HT-29 (cell line): ENCODE results near the gene PDE6D. TPM values are rescaled to one million over a fixed set of nuclear protein-coding genes. Genes with fewer than 3 reads are reported as not detected.
"Not testable (repeated sequence)": the region's sequence is repeated elsewhere in the genome, so short reads cannot be mapped to it uniquely, and the experiment has no call there.

Experiments used
- DNase-seq: peaks from one replicate; pipeline ENCODE4 v3.0.0-alpha.2; 2015; ENCODE audit warnings: low spot score
- total RNA-seq: library from RNA; depleted of rRNA; stranded (reverse); fragments of >200 nt; shearing (Covaris generic); gene quantifications from 2 replicates; pipeline ENCODE4 v1.2.3, GENCODE V29; 2014

The PDE6D gene
- total RNA-seq, 1 experiment from 2014 or later, result 8.2 TPM

DNA sequence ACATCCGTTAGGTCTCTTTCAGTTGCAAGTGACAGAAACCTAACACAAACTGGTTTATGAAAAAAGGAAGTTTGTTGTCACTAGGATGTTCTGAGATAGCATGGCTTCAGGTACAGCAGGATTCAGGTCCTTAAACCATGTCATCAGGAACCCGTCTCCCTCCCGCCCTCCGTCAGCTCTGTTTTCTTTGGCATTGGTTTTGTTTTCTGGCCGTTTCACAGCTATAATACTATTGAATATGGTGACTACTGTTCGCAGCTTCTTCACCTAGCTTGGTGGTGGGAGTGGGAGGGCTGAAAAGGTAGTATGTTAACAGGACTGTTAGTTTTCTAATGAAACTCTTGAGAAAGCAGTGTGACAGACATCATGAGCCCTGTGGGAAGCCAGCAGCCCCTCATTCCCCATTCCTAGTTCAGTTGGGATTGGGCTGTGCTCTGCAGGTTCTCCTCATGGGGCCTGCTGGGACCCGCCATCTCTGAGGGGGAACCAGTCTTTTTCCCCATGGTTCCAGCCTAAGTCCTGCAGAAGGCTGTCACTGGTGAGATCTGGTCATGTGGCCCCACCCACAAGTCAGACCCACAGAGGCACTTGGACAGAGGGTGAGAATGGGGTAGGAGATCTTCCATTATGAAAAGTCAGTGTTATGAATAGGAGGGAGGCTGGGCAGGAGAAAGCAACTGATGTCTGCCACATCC is 60.6 kb downstream of the PDE6D start:
- no peak for DNase-seq

DNA sequence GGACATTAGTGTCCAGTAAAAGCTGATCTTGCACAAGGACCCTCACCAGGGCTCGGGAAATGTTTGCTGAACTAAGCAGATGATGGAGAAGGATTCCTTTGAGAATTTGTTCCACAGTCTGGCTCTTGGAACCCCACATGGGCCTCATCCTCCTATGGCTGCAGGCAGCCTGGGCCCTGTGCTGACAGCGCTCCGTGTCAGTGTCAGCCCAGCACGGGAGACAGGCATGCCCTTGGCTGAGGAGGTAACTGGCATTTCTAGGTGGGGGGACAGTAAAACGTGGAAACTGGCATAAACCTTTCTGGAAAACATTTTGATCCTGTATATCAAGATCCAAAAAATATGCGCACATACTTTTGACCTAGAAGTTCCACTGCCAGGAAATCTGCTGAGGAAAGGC is 62.3 kb downstream of the PDE6D start:
- DNase-seq, result no peak

DNA sequence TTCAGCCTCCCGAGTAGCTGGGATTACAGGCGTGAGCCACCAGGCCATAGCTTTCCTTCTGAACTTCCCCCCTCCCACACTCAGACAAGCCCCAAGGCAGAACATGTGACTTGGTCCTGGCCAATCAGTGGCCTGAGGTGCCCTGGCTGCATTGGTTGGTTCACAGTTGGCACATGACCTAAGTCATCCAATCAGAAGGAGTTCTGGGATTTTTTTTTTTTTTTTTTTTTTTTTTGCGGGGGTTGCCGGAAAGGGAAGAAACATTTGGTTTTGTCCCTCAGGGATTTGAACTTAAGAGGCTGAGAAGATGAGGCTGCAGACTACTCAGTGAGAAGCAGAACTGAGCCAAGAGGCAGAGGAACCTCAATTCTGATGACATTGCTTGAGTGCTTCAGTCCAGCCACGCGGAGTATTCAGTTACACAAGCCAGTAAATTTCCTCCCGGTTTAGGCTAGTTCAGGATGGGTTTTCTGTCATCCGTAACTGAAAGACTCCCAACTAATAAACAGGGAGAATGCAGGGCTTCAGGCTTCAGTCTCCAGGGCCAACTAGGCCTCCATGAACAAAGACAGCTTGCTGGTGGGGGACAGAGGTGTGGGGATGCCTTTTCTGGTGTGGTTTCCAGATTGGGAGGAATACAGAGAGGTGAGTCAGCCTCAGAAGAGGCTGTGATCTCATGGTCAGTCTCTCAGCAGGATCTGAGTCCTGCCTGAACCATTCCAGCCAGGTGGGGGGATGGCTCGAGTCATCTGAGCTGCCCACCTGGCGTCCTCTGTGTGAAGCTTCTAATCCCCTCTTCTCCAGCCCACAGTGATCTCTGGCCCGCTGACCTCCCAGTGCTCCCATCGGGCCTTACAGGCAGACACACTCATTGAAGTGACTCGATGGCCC is 63.6 kb downstream of the PDE6D start:
- DNase-seq, result no peak

DNA sequence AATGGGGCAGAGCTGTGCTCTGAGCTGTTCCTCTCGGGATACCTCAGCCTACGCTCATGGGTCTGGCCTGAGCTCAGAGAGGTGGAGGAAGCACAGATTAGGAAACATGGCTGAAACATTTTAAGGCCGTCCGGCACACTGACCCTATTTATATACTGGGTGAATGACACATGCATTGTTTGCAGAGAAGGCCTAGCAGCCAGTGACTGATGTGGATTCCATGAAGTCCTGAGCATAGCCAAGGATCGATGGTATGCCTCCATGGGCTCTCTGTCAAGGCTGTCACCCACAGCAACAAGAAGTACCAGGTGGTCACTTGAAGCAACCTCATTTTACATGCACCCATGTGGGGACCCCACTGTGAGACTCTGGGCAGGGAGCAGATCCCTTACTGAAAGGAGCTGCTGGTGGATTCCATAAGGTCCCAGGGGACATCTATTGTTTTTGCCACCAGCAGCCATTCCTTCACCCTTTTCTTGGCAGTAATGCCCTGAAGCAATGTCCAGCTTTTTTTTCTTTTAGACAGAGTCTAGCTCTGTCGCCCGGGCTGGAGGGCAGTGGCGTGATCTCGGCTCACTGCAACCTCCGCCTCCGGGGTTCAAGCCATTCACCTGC is 64.3 kb downstream of the PDE6D start:
- no peak for DNase-seq

DNA sequence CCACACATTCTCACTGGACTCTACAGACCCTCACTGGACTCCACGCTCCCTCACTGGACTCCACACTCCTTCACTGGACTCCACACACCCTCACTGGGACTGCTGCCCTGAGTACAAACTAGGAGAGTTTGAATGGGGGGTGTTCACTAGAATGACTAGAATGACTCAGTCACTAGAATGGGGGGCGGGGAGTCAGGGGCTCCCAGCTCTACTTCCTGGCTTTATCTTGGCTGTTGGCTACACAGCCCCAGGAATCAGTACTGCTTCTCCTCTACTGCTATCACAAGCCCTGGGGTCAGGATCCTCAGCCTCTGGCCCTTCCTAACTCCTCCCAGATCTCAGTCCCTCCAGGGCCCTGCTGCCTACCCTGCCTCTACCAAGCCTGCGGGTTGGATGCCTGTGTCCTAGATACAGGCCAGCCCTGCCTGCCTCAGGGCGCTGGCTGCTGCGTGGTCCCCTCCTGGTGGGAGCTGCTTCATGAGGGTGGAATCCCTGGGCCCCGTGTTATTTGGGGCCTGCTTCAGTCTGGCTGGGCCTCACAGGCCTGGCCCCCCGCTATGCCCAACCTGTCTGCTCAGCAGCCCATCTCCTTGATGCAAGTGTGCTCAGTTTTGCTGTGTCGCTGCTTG is 65.0 kb downstream of the PDE6D start:
- DNase-seq, result no peak

DNA sequence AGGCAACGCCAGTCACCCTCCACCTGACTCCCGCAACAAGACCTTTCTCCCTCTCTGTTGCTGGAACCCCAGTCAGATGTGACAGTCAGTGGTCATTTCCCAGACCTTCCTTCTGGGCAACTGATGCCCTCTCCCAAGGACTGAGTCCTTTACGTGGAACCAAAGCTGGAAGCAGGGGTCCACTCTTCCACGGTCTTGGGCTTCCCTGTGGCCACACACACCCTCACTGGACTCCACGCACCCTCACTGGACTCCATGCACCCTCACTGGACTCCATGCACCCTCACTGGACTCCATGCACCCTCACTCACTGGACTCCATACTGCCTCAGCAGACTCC is 65.6 kb downstream of the PDE6D start:
- no peak for DNase-seq

DNA sequence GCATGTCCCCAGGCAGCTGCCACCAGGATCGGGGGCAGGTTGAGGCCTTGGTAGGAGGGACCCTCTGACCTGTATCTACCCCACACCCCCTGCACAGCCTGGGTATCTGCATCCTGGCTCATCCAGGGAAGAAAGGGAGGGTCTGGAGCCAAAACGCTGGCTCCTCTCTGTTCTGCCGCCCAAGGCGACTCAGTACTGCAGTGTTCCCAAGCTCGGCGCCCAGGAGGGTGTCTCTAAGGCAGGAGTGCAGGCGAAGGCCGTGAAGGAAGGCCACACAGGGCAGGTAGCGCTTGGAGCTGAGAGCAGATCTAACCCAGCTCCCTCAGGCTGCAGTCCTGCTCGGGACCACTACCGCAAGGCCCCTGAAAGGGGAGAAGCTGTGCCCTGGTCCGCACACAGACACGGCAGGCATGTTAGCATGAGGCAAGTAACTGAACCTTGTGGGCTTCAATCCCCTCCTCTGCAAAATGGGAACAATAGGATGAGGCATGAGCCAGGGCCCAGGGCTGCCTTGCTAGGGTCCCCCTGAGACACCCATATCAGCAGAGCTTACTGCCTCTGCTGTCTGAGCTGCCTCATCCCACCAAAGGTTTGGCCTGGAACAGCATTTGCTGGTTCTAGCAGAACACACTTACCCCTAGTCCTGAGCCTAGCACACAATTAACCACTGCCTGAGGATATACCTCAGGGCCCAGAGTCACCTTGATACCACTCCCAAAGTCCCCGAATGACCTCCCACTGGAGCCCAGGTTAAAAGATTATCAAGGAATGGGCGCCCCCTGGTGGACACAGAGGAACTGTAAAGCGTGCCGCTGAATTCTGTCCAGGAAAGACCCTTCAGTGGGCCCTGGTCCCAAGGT is 66.2 kb downstream of the PDE6D start:
- DNase-seq, result peak; percentile 90

DNA sequence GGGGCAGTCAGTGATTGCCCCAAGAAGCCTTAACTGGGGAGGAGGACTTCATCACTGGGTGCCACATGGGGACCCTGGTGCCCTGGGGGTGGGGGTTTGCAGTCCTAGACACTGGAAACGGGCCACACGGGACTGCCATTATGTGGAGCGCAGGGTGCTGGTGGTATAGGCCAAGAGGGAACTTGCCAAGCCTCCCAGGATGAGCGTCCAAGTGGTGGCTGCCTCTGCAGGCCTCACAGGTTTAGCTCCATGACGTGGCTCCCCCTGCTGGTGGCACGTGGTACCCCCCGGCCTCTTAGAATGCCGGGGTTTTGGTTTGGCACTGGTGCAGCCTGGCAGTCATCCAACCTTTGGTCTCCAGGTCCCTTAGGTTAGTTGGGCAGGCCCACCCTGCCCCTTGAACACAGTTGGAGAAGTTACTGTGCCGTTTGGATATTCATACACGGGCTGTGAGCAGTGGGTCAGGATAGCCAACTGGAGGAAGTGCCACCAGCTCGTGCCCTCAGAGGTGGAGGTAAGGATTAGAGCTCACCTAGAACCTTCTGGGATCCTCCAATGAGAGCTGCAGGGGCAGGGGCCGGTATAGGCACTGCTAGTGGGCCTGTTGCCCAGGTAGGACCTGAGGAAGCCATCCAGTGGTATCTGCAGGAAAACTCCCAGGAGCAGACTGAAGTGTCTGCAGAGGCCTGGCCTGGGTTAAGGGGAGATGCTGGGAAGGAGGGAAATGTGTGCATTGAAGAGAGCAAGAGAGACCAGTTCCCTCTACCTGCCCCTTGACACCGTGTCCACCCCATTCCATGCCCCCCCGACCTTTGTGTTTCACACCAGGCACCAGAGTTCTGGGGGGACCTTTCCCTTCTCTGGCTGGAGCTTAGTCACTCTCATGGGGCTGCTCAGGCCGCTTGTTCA is 67.1 kb downstream of the PDE6D start:
- peak; percentile 95 for DNase-seq

DNA sequence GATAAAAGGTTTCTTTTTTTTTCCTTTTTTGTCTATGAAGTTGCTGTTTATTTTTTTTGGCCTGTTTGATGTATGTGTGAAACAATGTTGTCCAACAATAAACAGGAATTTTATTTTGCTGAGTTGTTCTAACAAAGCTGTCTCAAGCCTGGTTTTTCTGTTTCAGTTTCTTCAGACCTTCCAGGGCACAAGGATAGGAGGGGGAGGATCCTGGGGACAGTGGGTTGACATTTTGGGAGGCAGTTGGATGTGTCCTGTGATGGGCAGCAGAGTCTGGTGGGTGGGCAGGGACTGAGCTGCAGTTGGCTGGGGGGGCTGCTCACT is 67.7 kb downstream of the PDE6D start:
- not testable (repeated sequence) for DNase-seq

DNA sequence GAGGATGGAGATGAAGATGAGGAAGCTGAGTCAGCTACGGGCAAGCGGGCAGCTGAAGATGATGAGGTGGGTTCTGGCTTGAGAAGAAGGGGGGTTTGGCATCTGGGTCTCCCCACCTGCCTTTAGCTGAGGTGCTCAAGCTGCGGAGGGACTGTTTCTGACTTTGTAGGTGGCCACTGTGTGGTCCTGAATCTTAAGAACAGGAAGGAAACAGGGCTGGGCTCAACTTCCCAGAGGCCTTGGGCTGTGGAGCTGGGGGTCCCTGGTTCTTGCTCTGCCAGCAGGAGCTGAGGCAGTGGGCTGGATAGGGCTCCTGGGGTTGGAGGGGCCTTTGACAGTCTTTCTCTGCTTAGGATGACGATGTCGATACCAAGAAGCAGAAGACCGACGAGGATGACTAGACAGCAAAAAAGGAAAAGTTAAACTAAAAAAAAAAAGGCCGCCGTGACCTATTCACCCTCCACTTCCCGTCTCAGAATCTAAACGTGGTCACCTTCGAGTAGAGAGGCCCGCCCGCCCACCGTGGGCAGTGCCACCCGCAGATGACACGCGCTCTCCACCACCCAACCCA is 68.5 kb downstream of the PDE6D start:
- DNase-seq, result peak; percentile 15

DNA sequence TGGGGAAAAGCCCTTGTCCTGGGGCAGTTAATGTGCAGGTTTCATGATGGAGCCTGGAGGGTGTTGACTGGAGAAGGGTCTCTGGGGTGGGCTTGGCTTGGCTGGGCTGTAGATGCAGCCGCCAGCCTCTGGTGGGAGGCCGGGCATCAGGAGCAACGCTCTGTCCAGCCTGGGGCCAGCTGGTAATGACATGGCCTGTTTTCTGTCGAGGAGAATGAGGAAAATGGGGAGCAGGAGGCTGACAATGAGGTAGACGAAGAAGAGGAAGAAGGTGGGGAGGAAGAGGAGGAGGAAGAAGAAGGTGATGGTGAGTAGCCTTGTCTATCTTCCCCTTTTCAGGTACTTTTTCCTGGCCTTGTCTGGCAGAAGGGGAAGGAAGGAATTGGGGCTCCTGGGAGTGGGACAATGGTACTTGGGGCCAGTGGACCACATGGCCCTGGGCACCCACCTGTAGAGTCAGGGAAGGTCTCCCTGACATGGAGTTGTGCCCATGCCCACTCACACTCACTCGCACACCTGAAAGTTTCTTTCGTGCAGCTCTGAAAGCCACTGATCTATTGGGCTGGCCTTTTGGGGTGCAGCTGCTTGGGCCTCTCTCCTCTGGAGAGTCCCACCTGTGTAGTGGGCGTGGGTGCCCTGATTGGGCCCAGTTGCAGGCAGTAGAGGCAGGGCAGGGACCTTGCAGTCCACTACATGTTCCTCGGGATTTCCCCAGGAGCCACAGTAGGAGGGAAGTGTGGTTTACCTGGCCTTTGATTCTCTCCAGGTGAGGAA is 69.2 kb downstream of the PDE6D start:
- no peak for DNase-seq

DNA sequence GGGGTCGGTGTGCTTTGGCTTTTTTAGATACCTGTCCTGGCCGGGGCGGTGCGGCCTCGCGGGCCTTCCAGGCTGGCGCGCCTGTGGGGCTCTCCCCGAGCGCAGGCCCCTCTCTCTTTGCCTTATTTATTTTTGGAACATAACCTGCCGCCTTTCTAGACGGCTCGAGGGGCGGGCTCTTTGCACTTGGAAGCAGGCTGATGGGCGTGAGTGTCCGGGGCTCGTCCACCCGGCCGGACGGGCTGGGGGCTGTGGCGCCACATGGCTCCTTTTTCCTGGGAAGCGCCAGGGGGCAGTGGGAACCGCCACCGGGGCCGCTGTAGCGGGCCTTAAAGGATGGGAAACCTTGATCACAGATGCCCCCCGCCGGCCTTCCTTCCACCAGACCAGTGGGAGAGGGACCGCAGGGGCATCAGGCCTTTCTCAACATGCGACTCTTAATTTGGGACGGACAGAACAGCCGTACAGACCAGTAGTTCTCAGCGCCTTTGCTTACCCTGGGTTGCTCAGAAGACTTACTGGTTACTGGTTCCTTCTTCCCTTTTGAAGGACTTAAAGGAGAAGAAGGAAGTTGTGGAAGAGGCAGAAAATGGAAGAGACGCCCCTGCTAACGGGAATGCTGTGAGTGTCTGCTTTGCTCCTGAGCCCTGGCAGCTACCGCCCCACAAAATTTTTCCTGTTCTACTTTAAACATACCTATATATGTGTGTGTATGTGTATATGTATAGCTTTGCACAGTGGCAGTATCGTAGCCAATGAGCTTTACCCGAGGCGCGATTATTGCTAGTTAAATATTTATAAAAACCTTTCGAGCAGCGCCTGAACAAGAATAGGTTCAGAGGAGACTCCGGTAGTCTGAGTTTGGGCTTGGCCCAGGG is 70.0 kb downstream of the PDE6D start:
- peak; percentile 32 for DNase-seq

DNA sequence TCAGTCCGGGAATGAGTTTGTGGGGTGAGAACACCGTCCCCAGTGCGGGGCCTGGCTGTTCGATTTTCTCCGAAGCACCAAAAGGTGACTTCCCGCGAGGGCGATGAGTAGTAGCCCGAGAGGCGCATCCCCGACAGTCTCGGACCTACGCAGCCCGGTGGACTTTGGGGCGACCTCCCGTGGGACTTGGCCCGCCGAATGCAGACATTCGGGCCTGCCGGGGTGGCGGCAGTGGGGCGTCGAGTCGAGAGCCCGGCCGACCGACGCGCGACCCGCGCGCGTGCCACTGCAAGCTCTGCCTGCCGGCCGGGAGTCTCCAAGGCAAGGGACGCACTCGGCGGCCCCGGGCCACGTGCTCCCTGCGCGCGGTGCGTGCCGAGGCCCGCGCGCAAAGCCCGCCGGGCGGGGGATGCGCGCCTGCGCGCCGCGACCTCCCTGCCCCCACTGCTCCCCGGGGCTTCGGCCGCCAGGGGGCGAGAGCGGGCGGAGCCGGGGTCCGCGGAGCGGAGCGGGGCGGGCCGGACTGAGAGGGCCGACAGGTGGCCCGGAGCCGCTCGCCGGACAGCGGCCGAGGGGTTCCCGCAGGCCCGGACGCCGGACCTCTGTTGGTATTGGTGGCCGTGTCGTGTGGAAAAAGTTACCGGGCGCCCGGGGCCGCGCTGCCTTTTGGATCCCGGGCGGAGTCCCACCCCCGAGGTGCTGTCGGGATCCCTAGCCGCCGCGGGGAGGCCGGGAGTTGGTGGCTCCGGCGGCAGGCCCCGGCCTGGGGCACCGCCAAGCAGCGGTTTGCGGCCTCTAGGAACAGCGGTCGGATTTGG is 70.9 kb downstream of the PDE6D start:
- peak; percentile 81 for DNase-seq

DNA sequence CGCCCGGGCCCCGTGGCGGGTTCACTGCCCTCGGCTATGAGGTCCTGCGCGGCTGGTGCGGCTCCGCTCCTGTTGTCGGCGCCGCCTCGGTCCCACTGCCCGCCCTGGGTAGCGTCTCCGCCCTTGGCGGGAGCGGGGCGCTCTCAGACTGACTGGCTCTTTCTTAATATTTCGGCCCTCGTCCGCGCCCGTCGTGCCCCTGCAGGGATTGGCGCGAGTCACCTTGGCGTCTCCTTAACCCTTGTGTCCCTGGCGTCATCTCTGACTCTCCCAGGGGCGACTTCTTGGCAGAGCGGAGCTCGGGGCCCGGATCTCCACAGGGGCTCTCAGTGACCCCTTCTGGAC is 71.5 kb downstream of the PDE6D start:
- DNase-seq, result peak; percentile 33

DNA sequence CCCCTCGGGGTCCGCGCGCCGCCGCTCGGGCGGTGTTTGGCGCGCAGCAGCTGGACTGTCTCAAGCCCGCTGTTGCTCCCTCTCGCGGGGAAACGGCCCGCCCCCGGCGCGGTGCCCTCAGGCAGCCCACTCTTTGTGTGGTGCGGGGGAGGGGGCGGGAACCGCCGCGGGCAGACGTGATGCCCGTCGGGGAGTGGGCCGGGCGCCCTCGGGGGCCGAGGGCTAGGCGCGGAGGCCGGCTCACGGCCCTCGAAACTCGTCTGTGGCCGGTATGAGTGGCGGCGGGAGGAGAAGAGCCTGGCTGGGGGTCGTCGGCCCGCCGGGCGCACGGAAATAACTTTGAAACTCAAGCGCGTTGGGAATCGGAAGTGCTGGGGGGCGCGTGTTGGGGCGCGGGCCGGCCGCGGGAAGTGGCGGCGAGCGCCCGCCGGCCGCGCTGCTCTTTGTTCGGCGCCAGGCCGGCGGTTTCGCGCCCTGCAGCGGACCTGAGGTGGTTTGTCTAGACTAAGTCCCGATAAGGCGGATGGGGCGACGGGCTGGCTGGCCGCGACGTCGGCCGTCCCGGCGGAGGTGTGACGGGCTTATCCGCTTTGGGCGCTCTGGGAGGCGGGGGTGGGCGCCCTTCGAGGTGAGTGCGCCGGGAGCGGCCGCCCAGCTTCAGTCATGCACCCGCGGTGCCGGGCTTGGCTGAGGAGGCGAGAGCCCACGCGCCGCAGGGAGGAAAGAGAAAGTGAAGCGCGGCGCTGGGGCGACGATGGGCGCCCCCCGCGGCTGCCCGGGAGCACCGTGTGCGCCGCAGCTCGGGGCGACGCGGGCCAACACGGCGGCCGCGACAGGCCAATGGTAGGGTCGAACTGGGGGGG is 72.1 kb downstream of the PDE6D start:
- DNase-seq, result peak; percentile 29
